Head of caudate nucleus (tissue), 42 donors: ENCODE results near the gene EAF1.
"Not testable (repeated sequence)": the region's sequence is repeated elsewhere in the genome, so short reads cannot be mapped to it uniquely, and the experiment has no call there.

ENCODE experiments used
- DNase-seq, 42 donors: peaks; one replicate each; pipeline versions ENCODE4 v3.0.0 to v3.0.0-alpha.2; 2020 to 2021; ENCODE audit warnings: mixed read lengths in 7 of 42
- intact Hi-C: fragments of 100-400 bp; cut with DNase I; formaldehyde crosslinking; loops from one replicate; pipeline ENCODE4 v1.15.0; 2022

Gene EAF1

GRCh38 chr3:15427182-15427880, at the start of gene EAF1, which contains the start of gene METTL6:
EAF1 (plus strand) TSS chr3:15427598; CDS start chr3:15427780, 182 bp downstream.
METTL6 (minus strand) TSS chr3:15427544; CDS start chr3:15426511, 1,033 bp downstream.
- intact Hi-C loops, result no loop called here
- DNase-seq, result peak; percentile 82 to 95 (median 88)

GRCh38 chr3:15377961-15378791, 49.2 kb upstream of the EAF1 start:
- intact Hi-C loops, result loop anchor here (2.0 to 5.0 kb wide), 3 partner anchors 46 to 176 kb away; partner anchors contain the start of gene SH3BP5
- DNase-seq, result peak; percentile 89 to 99 (median 97)

- intact Hi-C loops, result no loop called here
- peak in 1 of 42 donors; percentile 16 for DNase-seq
These were observed 46.2 kb upstream of the EAF1 start for GRCh38 chr3:15380980-15381890.

GRCh38 chr3:15382405-15382923, 44.9 kb upstream of the EAF1 start:
- intact Hi-C loops, result no loop called here
- DNase-seq, result peak in 2 of 42 donors; percentile 0 to 6

- intact Hi-C loops, result no loop called here
- DNase-seq, result peak in 3 of 42 donors; percentile 3 to 24 (median 13)
These were observed 42.7 kb upstream of the EAF1 start for GRCh38 chr3:15384510-15385237.

- peak in 1 of 42 donors; percentile 16 for DNase-seq
- intact Hi-C loops, result not testable (repeated sequence)
These were observed 42.1 kb upstream of the EAF1 start for GRCh38 chr3:15385238-15385695.

GRCh38 chr3:15385901-15386653, 41.3 kb upstream of the EAF1 start:
- peak in 2 of 42 donors; percentile 10 to 35 for DNase-seq
- intact Hi-C loops, result no loop called here

GRCh38 chr3:15386654-15386955, 40.8 kb upstream of the EAF1 start:
- intact Hi-C loops, result not testable (repeated sequence)
- peak in 2 of 42 donors; percentile 2 to 4 for DNase-seq

GRCh38 chr3:15387171-15387581, 40.2 kb upstream of the EAF1 start:
- intact Hi-C loops, result no loop called here
- peak in 2 of 42 donors; percentile 4 to 14 for DNase-seq

- intact Hi-C loops, result no loop called here
- DNase-seq, result peak in 2 of 42 donors; percentile 12 to 28
These were observed 39.7 kb upstream of the EAF1 start for GRCh38 chr3:15387735-15388134.

- DNase-seq, result peak in 1 of 42 donors; percentile 18
- intact Hi-C loops, result not testable (repeated sequence)
These were observed 39.1 kb upstream of the EAF1 start for GRCh38 chr3:15388335-15388734.

- intact Hi-C loops, result no loop called here
- peak in 1 of 42 donors; percentile 25 for DNase-seq
These were observed 36.9 kb upstream of the EAF1 start for GRCh38 chr3:15390460-15390859.

- intact Hi-C loops, result no loop called here
These were observed 36.4 kb upstream of the EAF1 start for GRCh38 chr3:15391007-15391406.

GRCh38 chr3:15393252-15393651, 34.1 kb upstream of the EAF1 start:
- DNase-seq, result not testable (repeated sequence)

More at GRCh38 chr3:15391007-15391406, 36.4 kb upstream of the EAF1 start:
- peak in 3 of 42 donors; percentile 5 to 35 (median 24) for DNase-seq

GRCh38 chr3:15398731-15399133, 28.7 kb upstream of the EAF1 start:
- intact Hi-C loops, DNase-seq: not testable (repeated sequence)

More at GRCh38 chr3:15393252-15393651, 34.1 kb upstream of the EAF1 start:
- intact Hi-C loops, result not testable (repeated sequence)

GRCh38 chr3:15399970-15400369, 27.4 kb upstream of the EAF1 start:
- intact Hi-C loops, result loop anchor here (10.0 kb wide), 1 partner anchor 195 kb away; the partner anchor contains the start of gene CAPN7
- DNase-seq, result no peak

- peak in 1 of 42 donors; percentile 18 for DNase-seq
- intact Hi-C loops, result loop anchor here (10.0 kb wide), 1 partner anchor 197 kb away; the partner anchor contains the start of gene CAPN7
These were observed 25.5 kb upstream of the EAF1 start for GRCh38 chr3:15401936-15402335.
